ENCODE data around the gene NF2. TPM values are rescaled to one million over a fixed set of nuclear protein-coding genes. Genes with fewer than 3 reads are reported as not detected.
"Not testable (repeated sequence)": the region's sequence is repeated elsewhere in the genome, so short reads cannot be mapped to it uniquely, and the experiment has no call there.

Gene NF2
- total RNA-seq (2014; rRNA removed; shearing (Covaris generic)): 54.7 and 77.1 TPM in 2 replicates

GRCh38 chr22:29603358-29604075, at the start of gene NF2:
Gene NF2, plus strand, starts transcription at chr22:29603633. Its CDS starts 366 bp downstream, at chr22:29603999.
- DNase-seq (ENCODE audit: low spot score): peak; percentile 100
- in situ Hi-C loops (cut with HindIII; ENCODE audit: low sequenced_read_pairs): no loop called here

- in situ Hi-C loops (cut with HindIII; ENCODE audit: low sequenced_read_pairs): no loop called here
- DNase-seq (ENCODE audit: low spot score): peak; percentile 31
Observed at GRCh38 chr22:29555065-29555644, 48.3 kb upstream of the NF2 start.

GRCh38 chr22:29559030-29559429, 44.4 kb upstream of the NF2 start:
- no peak for DNase-seq (ENCODE audit: low spot score)
- in situ Hi-C loops (cut with HindIII; ENCODE audit: low sequenced_read_pairs): no loop called here

GRCh38 chr22:29559853-29560252, 43.6 kb upstream of the NF2 start:
- in situ Hi-C loops (cut with HindIII; ENCODE audit: low sequenced_read_pairs): no loop called here
- DNase-seq (ENCODE audit: low spot score): no peak

GRCh38 chr22:29563652-29564460, 39.6 kb upstream of the NF2 start:
- in situ Hi-C loops (cut with HindIII; ENCODE audit: low sequenced_read_pairs): no loop called here
- no peak for DNase-seq (ENCODE audit: low spot score)

- DNase-seq (ENCODE audit: low spot score); in situ Hi-C loops (cut with HindIII; ENCODE audit: low sequenced_read_pairs): not testable (repeated sequence)
Observed at GRCh38 chr22:29566513-29566912, 36.9 kb upstream of the NF2 start.

GRCh38 chr22:29567338-29567737, 36.1 kb upstream of the NF2 start:
- in situ Hi-C loops (cut with HindIII; ENCODE audit: low sequenced_read_pairs): no loop called here
- peak; percentile 15 for DNase-seq (ENCODE audit: low spot score)

GRCh38 chr22:29569011-29569678, 34.3 kb upstream of the NF2 start:
- in situ Hi-C loops (cut with HindIII; ENCODE audit: low sequenced_read_pairs): no loop called here
- DNase-seq (ENCODE audit: low spot score): no peak

GRCh38 chr22:29570456-29570855, 33.0 kb upstream of the NF2 start:
- DNase-seq (ENCODE audit: low spot score): peak; percentile 85
- in situ Hi-C loops (cut with HindIII; ENCODE audit: low sequenced_read_pairs): no loop called here

- in situ Hi-C loops (cut with HindIII; ENCODE audit: low sequenced_read_pairs): no loop called here
- DNase-seq (ENCODE audit: low spot score): no peak
Observed at GRCh38 chr22:29570912-29571549, 32.4 kb upstream of the NF2 start.

GRCh38 chr22:29574762-29575450, 28.5 kb upstream of the NF2 start:
- in situ Hi-C loops (cut with HindIII; ENCODE audit: low sequenced_read_pairs): no loop called here
- no peak for DNase-seq (ENCODE audit: low spot score)

- no peak for DNase-seq (ENCODE audit: low spot score)
- in situ Hi-C loops (cut with HindIII; ENCODE audit: low sequenced_read_pairs): no loop called here
Observed at GRCh38 chr22:29578462-29579200, 24.8 kb upstream of the NF2 start.

- DNase-seq (ENCODE audit: low spot score): no peak
- in situ Hi-C loops (cut with HindIII; ENCODE audit: low sequenced_read_pairs): no loop called here
Observed at GRCh38 chr22:29580200-29580810, 23.1 kb upstream of the NF2 start.

- in situ Hi-C loops (cut with HindIII; ENCODE audit: low sequenced_read_pairs): no loop called here
Observed at GRCh38 chr22:29581799-29582198, 21.6 kb upstream of the NF2 start.

GRCh38 chr22:29584975-29585374, 18.5 kb upstream of the NF2 start:
- DNase-seq (ENCODE audit: low spot score): no peak
- in situ Hi-C loops (cut with HindIII; ENCODE audit: low sequenced_read_pairs): no loop called here

More at GRCh38 chr22:29581799-29582198, 21.6 kb upstream of the NF2 start:
- DNase-seq (ENCODE audit: low spot score): no peak

GRCh38 chr22:29586193-29586705, 17.2 kb upstream of the NF2 start:
- DNase-seq (ENCODE audit: low spot score); in situ Hi-C loops (cut with HindIII; ENCODE audit: low sequenced_read_pairs): not testable (repeated sequence)

- no peak for DNase-seq (ENCODE audit: low spot score)
- in situ Hi-C loops (cut with HindIII; ENCODE audit: low sequenced_read_pairs): no loop called here
Observed at GRCh38 chr22:29587938-29588699, 15.3 kb upstream of the NF2 start.
